NCI-H446 treated with DMSO at 0.1 percent for 48 hours (cell line): ENCODE data around the gene SSNA1.

ENCODE experiments used
- DNase-seq: peaks from one replicate; lab custom pipeline; 2025; lab: John Stamatoyannopoulos, UW

Gene SSNA1

DNA sequence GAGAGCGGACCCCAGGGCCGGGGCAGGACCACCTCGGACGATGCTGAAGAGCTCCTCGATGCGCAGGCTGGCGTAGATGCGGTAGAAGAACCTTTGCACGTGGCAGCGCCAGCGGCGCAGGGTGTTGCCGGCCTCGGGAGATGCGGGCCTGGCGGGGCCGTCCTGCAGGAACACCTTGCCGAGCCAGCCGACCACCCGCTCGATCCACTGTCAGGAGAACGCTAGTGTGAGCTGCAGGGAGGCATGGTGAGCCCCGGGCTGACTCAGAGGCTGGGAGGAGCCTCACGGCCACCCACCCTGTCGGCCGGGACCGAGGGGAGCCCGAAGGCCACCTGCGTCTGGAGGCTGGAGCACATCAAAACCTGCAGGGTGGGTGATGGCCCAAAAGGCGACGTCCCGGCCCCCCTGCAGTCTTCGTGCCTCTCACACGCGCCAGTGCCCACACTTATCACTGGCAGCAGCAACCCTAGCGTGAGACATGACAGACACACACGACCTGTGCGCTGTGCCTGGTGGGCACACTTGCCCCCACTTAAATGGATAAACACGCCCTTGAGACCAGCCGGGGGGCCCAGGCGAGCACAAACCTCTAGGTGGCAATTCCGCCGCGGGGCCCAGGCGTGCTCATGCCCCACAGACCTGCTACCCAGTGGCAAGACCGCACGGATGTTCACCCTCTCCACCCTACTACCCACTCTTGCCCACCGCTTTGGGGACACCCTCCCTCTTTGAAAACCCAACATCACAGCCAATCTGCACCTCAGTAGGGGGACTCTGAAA is 3.4 kb upstream of the SSNA1 start:
- DNase-seq = no peak

DNA sequence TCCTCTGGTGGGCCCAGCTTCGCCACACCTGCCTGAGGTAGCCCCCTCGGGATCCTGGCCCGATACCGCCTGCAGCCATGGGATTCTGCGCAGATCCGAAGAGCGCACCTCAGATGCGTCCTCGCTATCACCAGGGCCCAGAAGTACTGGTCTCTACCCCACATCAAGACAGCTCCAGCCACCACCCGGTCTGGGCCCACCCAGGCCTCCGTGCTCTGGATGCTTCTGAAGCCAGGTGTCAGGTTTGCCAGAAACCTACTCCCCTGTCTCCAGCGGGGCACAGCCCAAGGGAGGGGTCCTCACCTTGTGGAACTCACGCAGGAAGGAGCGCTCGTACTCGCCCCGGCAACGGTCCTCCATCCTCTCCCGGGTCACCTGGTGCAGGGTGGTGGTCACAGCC is 2.6 kb upstream of the SSNA1 start:
- no peak for DNase-seq

DNA sequence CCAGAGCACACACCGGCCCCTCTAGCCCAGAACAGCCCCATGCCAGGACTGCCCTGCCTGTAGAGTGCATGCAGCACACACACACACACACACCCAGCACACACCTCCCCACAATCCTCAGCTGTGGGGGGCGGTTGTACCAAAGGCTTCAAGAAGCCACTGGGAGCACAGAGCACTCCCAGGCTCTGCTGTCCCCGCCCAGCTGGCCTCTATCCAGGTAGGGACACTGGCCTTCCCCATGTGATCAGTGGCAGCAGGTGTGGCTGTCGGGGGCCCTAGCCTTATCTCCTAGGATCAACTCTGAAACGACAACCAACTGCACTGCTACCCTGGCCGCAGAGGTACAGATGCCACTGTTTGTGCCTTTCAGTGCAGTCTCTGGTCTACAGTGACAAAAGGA is 2.1 kb upstream of the SSNA1 start:
- no peak for DNase-seq

DNA sequence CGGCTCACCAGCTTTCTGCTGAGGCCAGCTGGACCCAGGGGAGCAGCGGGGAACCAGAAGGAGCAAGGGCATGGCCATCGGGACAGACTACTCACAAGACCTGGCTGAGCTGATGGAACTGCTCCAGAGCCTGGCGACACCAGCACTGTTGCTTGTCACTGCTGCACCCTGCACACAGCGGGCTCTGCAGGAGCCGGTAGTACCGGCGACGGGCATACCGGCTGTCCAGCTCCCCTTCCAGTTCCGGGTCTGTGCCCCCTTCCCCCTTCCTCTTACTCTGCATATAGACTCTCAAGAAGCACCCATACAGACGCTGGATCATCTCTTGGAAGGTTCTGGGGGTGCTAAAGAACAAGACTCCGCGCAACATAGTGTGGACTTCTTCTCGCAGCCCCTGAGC is 1.1 kb upstream of the SSNA1 start:
- DNase-seq = no peak

DNA sequence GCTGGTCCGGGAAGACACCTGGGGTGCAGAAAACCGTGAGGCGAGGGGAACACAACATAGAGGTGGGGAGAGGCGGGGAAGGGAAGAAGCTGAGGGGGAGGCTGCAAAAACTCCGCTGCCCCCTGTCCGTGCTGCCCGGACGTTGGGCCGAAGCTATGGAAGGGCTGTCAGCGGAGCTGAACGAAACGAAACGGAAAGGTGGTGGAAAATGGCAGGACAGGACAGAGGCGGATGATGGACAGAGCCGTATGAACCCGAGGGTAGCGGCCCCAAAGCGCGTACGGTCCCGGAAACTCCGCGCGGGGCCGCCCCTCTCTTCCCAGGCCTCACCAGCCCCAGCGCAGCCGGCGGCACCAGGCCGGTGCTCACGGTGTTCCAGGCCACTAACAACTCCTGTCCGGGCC is 388 bp upstream of the SSNA1 start:
- no peak for DNase-seq

DNA sequence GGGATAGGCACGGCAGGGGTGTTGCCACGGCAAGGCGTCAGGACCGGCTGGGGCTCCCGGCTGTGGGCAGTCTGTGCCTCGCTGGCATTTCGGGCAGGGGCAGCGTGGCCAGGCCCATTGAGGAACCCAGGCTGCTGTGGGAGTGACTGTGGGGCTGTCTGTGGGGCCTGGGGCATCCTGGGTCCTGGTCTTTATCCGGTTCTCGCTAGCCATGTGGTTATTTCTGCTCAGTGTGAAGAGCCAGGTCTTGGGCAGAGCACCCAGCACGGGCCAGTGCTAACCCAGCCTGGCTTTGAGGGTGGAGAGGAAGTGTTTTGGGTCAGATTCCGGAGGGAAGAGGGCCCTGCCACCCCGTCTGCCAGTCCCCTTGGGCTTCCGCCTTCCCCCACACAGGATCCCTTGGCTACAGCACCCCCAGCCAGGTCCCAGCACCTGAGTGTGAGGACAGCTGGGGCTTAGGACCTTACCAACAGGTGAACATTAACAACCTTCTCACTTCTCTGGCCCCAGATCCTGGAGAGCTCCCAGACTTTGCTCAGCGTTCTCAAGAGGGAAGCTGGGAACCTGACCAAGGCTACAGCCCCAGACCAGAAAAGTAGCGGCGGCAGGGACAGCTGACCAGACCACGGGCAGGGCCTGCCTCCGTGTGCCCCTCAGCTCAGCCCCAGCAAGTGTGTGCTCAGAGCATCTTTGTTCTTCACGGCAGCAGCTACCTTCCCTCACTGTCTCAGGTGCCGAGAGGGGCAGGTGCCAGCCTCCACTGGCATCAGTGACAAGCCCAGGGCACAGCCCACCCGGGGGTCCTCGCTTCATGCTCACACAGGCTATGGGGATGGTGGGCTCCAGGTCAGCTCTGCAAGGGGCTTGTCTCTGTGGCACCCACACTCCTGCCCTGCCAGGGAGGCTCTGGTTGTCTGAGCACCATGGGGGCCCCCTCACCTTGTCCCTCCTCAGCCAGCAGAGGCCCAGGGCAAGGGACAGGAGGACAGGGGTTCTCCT is 1.1 kb downstream of the SSNA1 start:
- DNase-seq = no peak

DNA sequence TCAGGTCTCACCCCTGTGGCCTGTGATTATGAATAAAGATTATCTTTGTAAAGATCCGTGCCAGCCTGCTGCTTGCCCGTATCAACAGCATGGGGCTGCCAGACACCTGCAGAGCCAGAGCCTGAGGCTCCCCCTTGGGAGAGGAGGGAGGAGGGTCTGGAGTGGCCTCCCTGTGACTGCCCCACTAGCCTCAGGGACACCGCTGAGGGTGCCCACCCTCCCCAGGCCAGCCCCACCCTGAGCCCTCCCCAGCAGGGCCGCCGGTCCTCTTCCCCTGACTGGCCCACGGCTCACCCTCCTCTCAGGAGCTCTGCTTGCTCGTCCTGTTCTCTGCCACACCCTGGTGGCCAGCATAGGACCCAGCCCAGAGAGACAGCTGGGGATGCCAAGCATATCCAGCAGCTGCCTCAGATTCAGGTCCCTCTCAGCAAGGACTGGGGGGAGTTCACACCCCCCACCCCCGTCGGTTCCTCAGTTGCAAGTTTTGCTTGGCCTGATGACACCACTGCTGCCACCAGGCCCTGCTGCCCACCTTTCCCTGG is 1.9 kb downstream of the SSNA1 start:
- DNase-seq = no peak

DNA sequence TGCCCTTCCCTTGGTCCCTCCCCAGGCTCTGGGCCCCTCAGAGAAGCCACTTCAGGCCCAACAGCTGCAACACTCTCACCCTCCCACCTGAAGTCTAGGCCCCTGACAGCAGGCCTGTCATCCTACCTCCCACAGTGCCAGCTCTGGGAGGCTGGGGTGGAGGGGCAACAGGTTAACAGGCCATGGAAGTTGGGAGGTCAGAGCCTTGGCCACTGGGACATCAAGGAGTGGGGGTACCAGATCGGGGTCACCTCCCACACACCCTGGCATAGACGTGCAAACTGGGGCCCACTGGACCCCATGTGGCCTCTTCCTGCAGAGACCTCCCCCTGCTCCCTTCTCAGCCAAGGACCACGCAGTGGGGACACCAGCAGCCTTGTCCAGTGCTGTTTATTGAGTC is 2.8 kb downstream of the SSNA1 start:
- DNase-seq = no peak

DNA sequence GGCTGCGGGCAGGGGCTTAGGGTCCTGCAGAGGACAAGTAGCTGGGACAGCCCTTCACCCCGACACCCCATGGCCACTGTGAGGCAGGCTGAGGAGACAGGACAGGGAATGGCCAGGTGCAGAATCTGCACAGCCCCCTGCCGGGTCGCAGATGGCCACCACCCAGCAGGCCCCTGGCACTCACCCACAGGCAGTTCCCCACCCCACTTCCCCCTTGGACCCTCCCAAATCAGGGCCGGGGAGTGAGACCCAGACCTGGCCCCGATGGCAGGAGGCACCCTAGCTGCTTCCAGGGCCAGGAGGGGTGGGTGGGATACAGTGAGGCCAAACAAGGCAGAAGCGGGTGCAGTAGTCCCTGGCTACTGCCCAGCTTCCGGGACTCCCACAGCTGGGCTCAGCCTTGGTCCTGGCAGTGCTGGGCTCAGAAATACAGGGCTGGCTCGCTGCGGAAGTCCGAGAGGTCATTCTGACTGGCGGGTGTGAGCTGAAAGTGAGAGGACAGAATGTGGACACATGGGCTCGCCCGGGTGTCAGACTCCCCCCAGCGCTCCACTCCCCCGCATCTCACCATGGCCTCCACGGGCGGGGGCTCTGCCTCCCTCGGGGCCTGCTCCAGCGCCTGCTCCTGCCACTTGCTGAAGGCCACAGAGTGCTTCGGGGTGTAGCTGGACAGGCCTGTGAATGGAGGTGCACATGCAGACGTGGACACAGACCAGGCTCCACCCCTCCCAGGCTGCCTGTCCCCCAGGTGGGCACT is 3.4 kb downstream of the SSNA1 start:
- DNase-seq = no peak

DNA sequence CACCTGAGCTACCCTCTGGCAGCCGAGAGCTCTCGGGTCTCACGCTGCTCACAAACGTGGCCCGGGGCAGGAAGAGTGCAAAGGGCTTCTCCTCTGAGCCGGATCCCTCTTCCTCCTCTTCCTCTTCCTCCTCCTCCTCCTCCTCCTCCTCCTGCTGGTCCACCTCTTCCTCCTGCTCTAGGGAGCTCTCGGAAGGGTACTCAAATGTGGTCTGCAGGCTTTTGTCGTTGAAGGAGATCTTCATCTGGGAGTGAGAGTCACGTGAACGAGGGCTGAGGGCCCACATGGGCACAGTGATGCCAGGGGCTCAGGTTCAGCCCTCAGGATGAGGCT is 3.9 kb downstream of the SSNA1 start:
- DNase-seq = no peak

DNA sequence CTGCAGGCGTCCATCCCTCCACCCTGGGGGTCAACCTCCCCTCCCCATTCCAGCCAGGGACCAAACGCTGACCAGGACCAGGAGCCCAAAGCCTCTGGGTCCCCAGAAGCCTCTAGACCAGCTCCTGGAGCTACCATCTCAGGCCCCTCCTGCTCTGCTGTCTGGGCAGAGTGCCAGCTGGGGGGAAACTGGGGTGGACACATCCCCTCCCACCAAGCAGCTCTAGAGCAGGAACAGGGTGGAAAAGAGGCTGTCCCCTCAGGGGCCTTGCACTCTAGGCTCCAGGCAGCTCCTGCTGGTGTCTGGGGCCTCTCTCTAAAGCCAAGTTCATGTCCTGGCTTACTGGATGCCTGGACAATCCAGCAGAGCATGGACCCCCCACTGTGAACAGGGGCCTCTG is 4.4 kb downstream of the SSNA1 start:
- no peak for DNase-seq

DNA sequence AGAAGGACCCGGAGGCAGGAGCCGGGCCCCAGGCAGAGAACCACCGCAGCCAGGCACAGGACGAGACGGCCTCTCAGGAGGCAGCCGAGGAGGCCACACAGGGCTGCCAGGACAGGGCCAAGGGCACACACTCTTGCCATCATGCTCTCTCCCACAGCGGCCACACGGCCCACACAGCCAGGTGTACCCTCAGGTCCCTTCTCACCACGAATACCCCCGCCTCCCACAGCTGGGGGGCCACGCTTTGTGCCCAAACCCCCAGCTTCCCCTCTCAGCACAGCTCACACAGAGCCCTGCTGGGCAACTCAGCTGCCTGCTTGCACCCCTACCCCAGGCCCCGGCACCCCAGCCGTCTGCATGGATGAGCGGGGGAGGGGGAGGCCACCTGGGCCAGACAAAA is 5.3 kb downstream of the SSNA1 start:
- DNase-seq = no peak

DNA sequence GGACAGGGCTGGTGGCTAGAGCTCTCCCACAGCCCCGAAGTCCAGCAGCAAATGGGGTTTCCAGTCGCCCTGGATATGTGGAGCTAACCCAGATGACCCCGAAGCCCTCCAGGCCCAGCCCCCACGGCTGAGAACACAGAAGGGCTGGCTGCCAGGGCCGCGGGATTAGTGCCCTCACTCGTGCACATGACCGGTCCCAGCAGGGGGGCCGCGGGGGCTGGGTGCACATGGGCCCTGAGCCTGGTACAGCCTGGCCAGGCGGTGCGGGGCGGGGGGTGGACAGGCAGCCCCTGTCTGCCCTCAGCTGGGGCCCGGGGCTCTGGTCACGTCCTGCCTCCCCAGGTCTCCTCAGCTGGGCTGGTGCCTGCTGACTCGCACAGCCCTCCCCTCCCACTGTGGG is 5.9 kb downstream of the SSNA1 start:
- DNase-seq = no peak

DNA sequence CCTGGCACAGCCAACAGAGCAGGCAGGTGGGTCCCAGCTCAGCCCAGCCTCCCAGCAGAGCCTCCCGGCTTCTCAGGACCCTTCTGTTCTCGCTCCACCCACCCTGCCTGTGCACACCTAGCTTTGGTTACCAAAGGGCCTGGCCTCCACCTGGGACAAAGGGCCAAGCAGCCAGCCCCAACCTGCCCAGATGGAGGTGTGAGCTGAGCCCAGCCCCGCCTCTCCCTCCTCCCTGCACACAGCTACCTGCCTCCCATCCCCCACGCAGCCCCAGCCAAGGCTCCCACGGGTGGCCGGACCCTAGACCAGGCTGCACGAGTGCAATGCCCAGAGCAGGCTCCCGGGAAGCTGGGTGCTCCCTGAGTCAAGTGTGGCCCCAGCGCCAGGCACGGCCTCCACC is 6.4 kb downstream of the SSNA1 start:
- DNase-seq = no peak

DNA sequence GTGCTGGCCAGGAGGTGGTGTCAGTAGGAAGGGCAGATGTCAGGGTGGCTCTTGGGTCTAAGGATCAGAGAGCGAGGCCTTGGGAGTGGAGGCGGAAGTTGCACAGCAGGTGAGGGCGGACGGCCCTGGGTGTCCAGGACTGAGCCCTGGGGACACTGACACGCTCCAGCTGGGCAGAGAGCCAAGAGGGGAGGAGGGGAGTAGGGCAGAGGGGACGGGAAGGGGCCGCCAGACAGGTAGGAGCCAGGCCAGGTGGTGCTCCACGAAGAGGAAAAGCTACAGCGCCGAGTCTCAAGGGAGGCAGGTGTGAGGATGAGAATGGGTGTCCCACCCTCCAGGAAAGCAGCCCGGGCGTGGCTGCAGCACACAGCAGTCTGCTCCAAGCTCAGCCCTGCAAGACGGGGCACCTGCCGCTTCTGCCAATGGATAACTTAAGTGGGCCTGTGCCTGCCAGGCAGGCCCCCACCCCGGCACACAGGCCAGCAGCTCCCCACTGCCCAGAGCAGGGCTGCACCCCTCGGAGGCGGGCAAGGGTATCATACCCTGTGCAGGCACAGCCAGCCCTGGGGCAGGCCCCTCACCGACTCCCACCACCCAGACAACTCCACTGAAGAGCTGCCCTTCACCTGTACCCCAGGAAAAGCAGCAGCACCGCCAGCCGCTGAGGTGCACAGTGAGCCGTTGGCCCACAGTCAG is 7.2 kb downstream of the SSNA1 start:
- DNase-seq = no peak

DNA sequence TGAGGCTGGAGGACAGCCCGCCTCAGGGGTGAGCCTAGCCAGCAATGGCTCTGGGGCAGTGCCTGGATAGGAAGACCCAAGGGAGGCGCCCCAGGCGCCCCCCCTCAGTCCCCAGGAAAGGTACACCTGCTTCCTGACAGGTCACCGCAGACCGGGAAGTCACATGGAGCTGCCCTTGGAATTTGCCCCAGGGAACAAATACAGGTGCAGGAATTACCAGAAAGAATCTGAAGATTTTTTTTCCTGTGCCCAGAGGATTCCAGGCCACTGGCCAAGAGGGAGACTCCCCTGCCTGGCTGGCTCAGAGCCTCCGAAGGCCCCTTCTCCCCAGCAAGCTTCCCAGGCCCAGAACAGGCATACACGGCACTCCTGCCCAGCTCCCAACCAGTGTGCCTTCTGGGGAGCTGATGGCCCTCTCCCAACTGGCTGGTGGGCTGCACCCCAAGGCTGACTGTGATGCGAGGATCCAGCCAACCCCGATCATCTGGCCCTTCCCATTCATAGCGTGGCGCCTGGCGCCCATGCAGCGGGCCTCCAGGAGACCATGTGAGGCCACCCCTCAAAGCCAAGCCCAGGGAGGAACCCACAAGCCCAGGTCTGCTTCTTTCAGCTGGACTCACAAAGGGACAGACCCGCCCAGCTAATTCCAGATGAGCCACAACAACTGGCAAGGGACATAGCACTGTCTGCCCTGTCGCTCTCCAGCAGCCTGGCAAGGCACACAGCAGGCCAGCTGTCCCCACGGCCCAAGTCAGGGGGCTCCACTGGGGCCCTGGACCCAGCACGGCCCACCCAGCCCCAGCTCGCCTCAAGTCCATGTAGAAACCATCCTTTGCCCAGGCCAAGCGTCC is 9.8 kb downstream of the SSNA1 start:
- no peak for DNase-seq

DNA sequence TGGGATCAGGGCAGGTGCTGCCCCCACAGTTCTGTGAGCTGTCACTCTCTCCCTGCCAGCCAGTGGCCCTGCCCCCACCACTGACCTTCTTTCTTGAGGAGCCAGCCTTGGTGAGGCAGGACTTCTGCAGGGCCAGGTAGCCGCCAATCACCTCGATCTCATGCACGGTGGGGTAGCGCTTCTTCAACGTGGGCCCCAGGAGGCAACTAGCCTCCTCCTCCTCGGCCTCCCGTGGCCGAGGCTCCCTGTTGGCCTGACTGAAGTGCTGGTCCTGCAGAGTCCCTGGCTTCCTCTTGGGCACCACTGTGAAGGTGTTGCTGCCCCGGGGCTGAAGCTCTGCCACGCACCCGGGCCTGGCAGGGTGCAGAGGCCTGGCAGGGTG is 10.4 kb downstream of the SSNA1 start:
- no peak for DNase-seq

DNA sequence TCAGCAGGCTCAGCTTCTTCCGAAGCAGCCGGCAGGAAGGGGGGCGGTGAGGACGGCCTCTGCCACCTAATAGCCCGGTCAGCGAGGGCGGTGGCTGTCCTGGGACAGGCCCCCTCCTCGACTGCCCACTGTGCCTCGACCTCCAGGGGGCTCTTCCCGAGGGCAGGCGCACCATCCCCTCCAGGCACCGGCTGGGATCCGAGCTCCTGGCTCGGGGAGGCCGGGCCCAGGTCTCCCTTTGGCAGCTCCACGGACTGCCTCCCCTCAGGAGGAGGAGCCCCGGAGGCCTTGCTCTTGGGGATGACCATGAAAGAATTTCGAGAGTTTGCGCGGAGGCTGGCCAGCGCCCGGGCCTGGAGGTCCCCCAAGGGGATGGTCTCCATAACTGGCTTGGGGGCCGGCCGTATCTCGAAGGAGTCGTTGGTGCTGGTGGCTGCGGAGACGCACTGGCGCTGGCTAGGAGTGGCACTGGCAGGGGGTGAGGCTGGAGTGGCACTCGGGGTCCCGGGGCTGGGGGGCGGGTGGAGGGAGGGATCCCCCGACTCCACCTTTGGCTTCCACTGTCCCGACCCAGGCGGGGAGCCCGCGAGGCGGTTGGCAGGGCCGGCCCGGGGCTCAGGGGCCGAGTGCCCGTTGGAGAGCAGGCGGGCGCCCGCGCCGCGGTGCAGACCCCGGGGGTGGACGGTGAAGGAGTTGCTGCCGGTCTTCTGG is 11.1 kb downstream of the SSNA1 start:
- DNase-seq = no peak

DNA sequence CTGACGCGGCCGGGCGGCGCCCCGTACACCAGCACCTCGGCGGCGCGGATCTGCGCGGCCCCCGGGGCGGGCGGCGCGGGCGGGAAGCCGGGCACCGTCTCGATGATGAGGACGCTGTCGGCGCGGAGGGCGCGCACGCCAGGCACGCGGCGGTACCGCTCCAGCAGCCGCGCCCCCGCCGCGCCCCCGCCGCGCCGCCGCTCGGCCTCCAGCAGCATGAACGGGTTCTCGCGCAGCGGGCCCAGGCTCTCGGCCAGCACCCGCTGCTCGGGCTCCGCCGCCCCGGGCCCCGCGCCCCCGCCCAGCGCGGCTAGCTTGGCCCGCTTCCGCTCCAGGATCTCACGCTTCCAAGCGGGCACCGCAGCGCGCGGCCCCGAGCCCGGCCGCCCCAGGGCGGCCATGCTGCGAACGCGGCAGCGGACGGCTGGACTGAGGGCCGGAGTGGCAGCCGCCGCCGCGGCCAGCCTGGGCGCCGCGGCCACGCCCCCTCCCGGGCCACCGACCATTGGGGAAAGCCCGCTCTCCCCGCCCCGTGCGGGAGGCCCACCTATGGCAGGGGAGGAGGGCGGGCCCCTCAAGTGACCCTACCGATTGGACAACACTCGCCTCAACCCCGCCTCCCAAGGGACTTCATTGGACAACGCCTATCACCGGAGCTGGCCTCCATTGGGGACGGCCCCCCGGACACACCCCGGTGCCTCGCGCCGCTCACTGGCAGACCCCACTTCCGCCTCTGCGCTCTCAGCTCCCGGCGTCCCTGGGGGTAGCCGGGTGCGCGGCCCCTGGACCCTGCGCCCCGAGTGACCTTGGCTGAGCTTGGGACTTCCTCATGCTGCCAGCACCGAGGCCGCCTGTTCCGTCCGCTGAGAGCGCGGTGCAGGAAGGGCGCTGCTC is 12.1 kb downstream of the SSNA1 start, which contains the start of gene TPRN:
Gene TPRN, minus strand, starts transcription at position 431 of the 894 bp plus-strand sequence. Its CDS starts 30 bp downstream, at position 401.
- peak; percentile 94 for DNase-seq
